ENCODE data around the gene TRIM71.

Gene TRIM71

DNA sequence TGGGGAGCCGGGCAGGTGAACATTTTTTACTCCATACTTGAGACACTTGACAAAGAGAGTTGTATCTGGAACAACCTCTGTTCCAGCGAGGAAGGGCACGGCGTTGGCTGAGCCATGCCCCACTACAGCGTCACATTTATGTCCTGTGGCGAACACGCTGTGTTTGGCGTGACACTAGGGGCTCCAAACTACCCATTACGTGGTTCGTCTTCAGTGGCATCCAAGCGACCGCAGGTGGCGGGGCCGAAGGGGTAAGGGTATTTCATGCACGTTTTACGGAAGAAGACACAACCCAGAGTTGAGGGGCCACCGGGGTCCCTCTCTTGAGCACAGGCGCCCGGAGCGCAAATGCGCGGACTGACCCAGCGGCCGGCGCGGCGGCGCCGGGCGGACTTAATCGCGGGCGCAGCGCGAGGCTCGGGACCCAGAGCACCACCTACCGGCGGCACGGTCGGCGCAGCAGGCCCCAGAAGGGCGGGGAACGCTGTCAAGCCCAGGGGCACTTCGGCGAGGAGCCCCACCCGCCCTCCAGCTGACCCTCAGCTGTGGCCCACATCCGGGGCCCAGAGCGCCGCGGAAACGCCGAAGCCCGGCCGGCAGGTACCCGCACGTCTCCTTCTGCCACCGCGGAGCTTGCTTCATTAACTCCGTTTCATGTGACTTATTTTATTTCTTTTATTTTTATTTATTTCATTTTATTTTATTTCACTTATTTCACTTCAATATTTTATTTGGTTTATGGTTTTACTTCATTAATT is 36.4 kb upstream of the TRIM71 start (continued):
- TF ChIP-seq, protein P1, sequence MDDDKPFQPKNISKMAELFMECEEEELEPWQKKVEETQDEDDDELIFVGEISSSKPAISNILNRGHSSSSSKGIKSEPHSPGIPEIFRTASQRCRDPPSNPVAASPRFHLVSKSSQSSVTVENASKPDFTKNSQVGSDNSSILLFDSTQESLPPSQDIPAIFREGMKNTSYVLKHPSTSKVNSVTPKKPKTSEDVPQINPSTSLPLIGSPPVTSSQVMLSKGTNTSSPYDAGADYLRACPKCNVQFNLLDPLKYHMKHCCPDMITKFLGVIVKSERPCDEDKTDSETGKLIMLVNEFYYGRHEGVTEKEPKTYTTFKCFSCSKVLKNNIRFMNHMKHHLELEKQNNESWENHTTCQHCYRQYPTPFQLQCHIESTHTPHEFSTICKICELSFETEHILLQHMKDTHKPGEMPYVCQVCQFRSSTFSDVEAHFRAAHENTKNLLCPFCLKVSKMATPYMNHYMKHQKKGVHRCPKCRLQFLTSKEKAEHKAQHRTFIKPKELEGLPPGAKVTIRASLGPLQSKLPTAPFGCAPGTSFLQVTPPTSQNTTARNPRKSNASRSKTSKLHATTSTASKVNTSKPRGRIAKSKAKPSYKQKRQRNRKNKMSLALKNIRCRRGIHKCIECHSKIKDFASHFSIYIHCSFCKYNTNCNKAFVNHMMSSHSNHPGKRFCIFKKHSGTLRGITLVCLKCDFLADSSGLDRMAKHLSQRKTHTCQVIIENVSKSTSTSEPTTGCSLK (tag by site-specific recombination; IDR thresholded peaks at IDR 0.05) = no peak
- TF ChIP-seq ZNF521 (tag by site-specific recombination; IDR thresholded peaks at IDR 0.05) (no peak), ZBTB21 (tag by site-specific recombination; IDR thresholded peaks at IDR 0.05) (peak; percentile 42; the same call in 1 of the 2 replicates), ZNF274 (IDR thresholded peaks at IDR 0.05; ENCODE audit: low read length) (no peak), ZNF274 (tag by site-specific recombination; IDR thresholded peaks at IDR 0.05; ENCODE audit: borderline replicate concordance) (no peak), ZNF473 (tag by site-specific recombination; IDR thresholded peaks at IDR 0.05) (no peak), ZFP3 (tag by site-specific recombination; IDR thresholded peaks at IDR 0.05; ENCODE audit: low read depth) (no peak), ZSCAN23 (tag by site-specific recombination; IDR thresholded peaks at IDR 0.05) (no peak), ZNF555 (tag by site-specific recombination; conservative IDR thresholded peaks at IDR 0.05) (no peak), ZNF10 (tag by site-specific recombination; IDR thresholded peaks at IDR 0.05) (no peak), ZSCAN16 (tag by site-specific recombination; IDR thresholded peaks at IDR 0.05) (no peak), ZNF510 (tag by site-specific recombination; IDR thresholded peaks at IDR 0.05; ENCODE audit: insufficient replicate concordance) (no peak), ZNF791 (tag by site-specific recombination; IDR thresholded peaks at IDR 0.05) (no peak), ZNF544 (tag by site-specific recombination; IDR thresholded peaks at IDR 0.05) (no peak), ZNF629 (tag by site-specific recombination; IDR thresholded peaks at IDR 0.05) (0 out of 2 replicates have a peak, but pooled peaks have one; percentile 29), KLF9 (tag by site-specific recombination; IDR thresholded peaks at IDR 0.05; ENCODE audit: low read depth) (peak; percentile 13; the same call in 1 of the 2 replicates), OSR2 (tag by site-specific recombination; IDR thresholded peaks at IDR 0.05) (no peak), SETDB1 (IDR thresholded peaks at IDR 0.05; ENCODE audit: insufficient read length, low read length) (no peak), ZNF701 (tag by site-specific recombination; IDR thresholded peaks at IDR 0.05) (no peak), ZNF37A (tag by site-specific recombination; IDR thresholded peaks at IDR 0.05) (no peak), ZNF777 (tag by site-specific recombination; IDR thresholded peaks at IDR 0.05; ENCODE audit: borderline replicate concordance) (no peak), ZBTB8A (tag by site-specific recombination; IDR thresholded peaks at IDR 0.05) (peak; percentile 96), KLF10 (tag by site-specific recombination; IDR thresholded peaks at IDR 0.05) (no peak), ZNF549 (tag by site-specific recombination; IDR thresholded peaks at IDR 0.05) (no peak), YY2 (tag by site-specific recombination; IDR thresholded peaks at IDR 0.05) (no peak)
- TF ChIP-seq, protein P2, sequence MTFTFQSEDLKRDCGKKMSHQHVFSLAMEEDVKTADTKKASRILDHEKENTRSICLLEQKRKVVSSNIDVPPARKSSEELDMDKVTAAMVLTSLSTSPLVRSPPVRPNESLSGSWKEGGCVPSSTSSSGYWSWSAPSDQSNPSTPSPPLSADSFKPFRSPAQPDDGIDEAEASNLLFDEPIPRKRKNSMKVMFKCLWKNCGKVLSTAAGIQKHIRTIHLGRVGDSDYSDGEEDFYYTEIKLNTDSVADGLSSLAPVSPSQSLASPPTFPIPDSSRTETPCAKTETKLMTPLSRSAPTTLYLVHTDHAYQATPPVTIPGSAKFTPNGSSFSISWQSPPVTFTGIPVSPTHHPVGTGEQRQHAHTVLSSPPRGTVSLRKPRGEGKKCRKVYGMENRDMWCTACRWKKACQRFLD (tag by site-specific recombination; IDR thresholded peaks at IDR 0.05) = no peak
- TF ChIP-seq, protein P3, sequence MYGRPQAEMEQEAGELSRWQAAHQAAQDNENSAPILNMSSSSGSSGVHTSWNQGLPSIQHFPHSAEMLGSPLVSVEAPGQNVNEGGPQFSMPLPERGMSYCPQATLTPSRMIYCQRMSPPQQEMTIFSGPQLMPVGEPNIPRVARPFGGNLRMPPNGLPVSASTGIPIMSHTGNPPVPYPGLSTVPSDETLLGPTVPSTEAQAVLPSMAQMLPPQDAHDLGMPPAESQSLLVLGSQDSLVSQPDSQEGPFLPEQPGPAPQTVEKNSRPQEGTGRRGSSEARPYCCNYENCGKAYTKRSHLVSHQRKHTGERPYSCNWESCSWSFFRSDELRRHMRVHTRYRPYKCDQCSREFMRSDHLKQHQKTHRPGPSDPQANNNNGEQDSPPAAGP (tag by site-specific recombination; IDR thresholded peaks at IDR 0.05) = peak; percentile 55; the same call in 1 of the 2 replicates
- TF ChIP-seq, protein P4, sequence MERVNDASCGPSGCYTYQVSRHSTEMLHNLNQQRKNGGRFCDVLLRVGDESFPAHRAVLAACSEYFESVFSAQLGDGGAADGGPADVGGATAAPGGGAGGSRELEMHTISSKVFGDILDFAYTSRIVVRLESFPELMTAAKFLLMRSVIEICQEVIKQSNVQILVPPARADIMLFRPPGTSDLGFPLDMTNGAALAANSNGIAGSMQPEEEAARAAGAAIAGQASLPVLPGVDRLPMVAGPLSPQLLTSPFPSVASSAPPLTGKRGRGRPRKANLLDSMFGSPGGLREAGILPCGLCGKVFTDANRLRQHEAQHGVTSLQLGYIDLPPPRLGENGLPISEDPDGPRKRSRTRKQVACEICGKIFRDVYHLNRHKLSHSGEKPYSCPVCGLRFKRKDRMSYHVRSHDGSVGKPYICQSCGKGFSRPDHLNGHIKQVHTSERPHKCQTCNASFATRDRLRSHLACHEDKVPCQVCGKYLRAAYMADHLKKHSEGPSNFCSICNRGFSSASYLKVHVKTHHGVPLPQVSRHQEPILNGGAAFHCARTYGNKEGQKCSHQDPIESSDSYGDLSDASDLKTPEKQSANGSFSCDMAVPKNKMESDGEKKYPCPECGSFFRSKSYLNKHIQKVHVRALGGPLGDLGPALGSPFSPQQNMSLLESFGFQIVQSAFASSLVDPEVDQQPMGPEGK (tag by site-specific recombination; IDR thresholded peaks at IDR 0.05) = peak; percentile 91
- TF ChIP-seq, protein P5, sequence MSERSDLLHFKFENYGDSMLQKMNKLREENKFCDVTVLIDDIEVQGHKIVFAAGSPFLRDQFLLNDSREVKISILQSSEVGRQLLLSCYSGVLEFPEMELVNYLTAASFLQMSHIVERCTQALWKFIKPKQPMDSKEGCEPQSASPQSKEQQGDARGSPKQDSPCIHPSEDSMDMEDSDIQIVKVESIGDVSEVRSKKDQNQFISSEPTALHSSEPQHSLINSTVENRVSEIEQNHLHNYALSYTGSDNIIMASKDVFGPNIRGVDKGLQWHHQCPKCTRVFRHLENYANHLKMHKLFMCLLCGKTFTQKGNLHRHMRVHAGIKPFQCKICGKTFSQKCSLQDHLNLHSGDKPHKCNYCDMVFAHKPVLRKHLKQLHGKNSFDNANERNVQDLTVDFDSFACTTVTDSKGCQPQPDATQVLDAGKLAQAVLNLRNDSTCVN (tag by site-specific recombination; optimal IDR thresholded peaks at IDR 0.05) = peak; percentile 76
- TF ChIP-seq, protein P6, sequence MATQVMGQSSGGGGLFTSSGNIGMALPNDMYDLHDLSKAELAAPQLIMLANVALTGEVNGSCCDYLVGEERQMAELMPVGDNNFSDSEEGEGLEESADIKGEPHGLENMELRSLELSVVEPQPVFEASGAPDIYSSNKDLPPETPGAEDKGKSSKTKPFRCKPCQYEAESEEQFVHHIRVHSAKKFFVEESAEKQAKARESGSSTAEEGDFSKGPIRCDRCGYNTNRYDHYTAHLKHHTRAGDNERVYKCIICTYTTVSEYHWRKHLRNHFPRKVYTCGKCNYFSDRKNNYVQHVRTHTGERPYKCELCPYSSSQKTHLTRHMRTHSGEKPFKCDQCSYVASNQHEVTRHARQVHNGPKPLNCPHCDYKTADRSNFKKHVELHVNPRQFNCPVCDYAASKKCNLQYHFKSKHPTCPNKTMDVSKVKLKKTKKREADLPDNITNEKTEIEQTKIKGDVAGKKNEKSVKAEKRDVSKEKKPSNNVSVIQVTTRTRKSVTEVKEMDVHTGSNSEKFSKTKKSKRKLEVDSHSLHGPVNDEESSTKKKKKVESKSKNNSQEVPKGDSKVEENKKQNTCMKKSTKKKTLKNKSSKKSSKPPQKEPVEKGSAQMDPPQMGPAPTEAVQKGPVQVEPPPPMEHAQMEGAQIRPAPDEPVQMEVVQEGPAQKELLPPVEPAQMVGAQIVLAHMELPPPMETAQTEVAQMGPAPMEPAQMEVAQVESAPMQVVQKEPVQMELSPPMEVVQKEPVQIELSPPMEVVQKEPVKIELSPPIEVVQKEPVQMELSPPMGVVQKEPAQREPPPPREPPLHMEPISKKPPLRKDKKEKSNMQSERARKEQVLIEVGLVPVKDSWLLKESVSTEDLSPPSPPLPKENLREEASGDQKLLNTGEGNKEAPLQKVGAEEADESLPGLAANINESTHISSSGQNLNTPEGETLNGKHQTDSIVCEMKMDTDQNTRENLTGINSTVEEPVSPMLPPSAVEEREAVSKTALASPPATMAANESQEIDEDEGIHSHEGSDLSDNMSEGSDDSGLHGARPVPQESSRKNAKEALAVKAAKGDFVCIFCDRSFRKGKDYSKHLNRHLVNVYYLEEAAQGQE (tag by site-specific recombination; IDR thresholded peaks at IDR 0.05) = no peak
